Measurements from ENCODE around the gene SYT3.

The SYT3 gene

DNA sequence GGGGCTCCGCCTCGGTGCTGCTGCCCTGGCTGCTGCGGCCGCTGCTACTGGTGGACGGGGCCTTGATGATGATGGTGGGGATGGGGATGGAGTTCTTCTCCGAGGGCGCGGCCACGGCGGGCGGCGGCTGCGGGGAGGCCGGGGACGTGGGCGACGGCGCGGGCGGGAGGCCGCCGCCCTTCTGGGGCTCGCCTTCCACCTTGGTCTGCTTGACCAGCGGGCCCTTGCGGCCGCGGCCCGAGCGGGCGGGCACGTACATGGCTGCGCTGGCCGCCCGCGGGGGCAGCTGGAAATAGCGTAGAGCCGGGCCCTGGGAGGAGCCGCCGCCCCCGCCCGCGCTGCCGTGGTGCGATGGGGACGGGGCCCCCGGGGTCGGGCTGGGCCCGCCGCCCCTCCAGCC is 28.7 kb upstream of the SYT3 start:
- no peak for DNase-seq (ENCODE audit: low read depth)
- TF ChIP-seq, protein P1, sequence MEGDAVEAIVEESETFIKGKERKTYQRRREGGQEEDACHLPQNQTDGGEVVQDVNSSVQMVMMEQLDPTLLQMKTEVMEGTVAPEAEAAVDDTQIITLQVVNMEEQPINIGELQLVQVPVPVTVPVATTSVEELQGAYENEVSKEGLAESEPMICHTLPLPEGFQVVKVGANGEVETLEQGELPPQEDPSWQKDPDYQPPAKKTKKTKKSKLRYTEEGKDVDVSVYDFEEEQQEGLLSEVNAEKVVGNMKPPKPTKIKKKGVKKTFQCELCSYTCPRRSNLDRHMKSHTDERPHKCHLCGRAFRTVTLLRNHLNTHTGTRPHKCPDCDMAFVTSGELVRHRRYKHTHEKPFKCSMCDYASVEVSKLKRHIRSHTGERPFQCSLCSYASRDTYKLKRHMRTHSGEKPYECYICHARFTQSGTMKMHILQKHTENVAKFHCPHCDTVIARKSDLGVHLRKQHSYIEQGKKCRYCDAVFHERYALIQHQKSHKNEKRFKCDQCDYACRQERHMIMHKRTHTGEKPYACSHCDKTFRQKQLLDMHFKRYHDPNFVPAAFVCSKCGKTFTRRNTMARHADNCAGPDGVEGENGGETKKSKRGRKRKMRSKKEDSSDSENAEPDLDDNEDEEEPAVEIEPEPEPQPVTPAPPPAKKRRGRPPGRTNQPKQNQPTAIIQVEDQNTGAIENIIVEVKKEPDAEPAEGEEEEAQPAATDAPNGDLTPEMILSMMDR (IDR thresholded peaks at IDR 0.05; ENCODE audit: low read depth, low read length, missing control alignments) = no peak
- no peak overlapping the region for H3K4me3 ChIP-seq (ENCODE audit: low read depth, low read length)
- in situ Hi-C loops (cut with HindIII; ENCODE audit: low sequenced_read_pairs) = no loop called here

DNA sequence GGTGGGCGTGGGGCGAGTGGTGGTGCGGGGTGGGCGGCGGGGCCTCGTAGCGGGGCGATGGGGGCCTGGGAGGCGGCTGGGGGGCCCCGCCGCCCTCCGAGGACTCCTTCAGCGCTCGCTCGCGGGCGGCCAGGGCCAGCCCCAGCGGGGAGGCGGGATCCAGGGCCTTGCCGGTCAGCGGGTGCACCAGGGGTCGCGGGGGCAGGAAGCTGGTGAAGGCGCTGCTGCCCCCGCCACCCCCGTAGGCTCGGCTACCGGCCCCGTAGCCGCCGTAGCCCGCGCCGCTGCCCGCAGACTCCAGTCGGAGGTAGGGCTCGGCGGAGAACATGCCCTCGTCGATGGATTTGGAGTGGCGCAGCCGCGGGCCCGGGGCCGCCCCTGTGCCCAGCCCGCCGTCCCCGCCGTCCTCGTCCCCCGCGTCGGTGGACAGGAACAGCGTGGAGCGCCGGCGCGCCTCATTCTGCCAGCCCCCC is 28.1 kb upstream of the SYT3 start:
- in situ Hi-C loops (cut with HindIII; ENCODE audit: low sequenced_read_pairs) = no loop called here
- no peak for DNase-seq (ENCODE audit: low read depth)
- TF ChIP-seq, protein P1 (IDR thresholded peaks at IDR 0.05; ENCODE audit: low read depth, low read length, missing control alignments) = no peak
- H3K4me3 ChIP-seq (ENCODE audit: low read depth, low read length) = no peak overlapping the region

DNA sequence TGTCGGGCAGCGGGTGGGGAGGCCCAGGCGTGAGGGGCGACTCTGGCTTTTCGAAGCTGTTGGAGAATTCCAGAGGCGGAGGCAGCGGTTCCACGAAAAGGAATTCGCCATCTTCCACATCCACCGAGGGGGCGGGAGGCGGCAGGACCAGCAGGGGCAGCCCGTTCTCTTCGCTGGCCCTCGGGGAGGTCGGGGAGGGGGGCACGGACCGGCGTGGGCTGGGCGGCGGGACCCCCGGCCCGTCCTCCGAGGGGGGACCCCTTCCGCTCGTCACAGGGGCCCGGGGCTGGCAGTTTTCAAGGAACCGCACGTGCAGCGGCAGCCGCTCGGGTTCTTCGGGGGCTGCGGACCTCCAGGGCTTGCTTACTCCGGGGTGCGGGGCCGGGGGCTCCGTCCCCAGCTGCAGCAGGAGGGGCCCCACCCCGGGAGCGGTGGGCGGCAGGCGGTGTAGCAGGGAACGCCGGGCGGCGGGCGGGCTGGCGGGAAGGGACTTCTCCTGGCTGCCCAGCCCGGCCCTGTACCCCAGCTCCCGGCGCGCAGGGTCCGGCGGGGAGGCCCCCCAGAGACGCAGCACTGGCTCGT is 27.6 kb upstream of the SYT3 start:
- H3K4me3 ChIP-seq (ENCODE audit: low read depth, low read length) = no peak overlapping the region
- in situ Hi-C loops (cut with HindIII; ENCODE audit: low sequenced_read_pairs) = no loop called here
- TF ChIP-seq, protein P1 (IDR thresholded peaks at IDR 0.05; ENCODE audit: low read depth, low read length, missing control alignments) = no peak
- no peak for DNase-seq (ENCODE audit: low read depth)

DNA sequence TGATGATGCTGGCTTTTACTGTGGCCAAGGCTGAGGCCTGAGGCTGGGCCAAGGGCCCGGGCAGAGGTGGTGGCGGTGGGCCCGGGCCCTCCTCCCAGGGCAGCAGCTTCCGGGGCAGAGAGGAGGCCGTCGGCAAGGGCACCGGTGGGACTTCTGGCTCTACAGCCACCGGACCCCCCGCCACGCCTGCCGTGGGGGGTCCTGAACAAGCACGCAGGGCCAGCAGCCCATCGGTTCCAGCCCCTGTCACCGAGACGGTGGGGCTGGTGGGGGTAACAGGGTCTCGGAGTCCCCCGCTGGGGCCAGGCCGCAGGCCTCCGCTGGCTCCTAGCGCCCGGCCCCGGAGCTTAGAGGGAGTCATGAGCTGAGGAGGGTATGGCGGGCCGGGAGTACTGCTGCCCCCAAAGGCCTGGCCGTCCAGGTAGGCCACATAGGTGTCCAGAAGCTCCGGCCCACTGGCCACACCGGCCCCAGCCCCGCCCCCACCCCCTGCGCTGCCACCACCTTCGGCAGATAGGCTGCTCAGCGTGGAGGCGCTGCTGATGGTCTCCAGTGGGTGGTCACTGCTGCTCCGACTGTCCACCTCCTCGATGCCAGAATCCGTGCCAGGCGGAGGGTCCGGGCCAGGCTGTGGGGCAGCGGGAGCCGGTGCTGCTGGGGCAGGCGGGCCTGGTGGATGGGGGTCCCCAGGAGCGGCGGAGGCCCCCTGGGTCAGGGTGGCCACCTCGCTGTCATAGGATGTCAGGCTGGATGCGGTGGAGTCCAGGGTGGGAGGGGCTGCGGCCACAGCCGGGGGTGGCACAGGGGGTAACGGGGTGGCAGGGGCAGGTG is 26.9 kb upstream of the SYT3 start:
- no peak for DNase-seq (ENCODE audit: low read depth)
- TF ChIP-seq, protein P1 (IDR thresholded peaks at IDR 0.05; ENCODE audit: low read depth, low read length, missing control alignments) = no peak
- in situ Hi-C loops (cut with HindIII; ENCODE audit: low sequenced_read_pairs) = no loop called here
- H3K4me3 ChIP-seq (ENCODE audit: low read depth, low read length) = no peak overlapping the region

DNA sequence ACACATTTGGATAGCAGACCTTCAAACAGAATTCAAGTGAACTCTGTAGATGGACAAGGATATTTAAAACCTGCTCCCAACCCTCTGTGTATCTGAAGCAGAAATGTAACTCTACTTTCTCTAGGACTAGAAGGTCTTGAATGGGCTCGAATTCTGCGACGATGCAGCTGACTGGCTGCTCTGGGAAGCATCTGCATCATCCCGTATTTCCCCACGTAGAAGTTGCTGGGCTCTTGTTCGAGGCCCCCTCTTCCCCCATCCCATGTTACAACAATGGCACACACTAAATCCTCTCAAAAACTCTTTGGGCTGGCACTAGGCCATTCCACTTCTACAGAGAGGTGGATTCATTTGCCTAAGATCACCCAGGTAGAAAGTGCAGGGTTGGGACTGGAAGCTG is 24.5 kb upstream of the SYT3 start:
- TF ChIP-seq, protein P1 (IDR thresholded peaks at IDR 0.05; ENCODE audit: low read depth, low read length, missing control alignments) = no peak
- in situ Hi-C loops (cut with HindIII; ENCODE audit: low sequenced_read_pairs) = no loop called here
- H3K4me3 ChIP-seq (ENCODE audit: low read depth, low read length) = no peak overlapping the region
- DNase-seq (ENCODE audit: low read depth) = no peak

DNA sequence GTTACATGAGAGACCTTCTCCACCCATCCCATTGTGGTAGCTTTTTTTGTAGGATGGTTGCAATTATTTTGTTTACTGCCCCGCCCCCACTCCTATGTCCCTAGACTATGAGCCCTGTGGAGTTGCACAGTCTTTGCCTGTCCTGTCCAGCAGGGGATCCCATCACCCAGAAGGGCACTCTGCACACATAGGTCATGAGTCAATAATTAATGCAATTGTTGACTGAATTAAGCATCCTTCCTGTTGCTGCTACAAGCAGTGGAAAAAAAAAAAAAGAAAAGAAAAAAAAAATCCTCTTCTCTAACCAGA is 23.8 kb upstream of the SYT3 start:
- no peak for DNase-seq (ENCODE audit: low read depth)
- in situ Hi-C loops (cut with HindIII; ENCODE audit: low sequenced_read_pairs) = no loop called here
- TF ChIP-seq, protein P1 (IDR thresholded peaks at IDR 0.05; ENCODE audit: low read depth, low read length, missing control alignments) = no peak
- H3K4me3 ChIP-seq (ENCODE audit: low read depth, low read length) = no peak overlapping the region
